22Rv1 (cell line): ENCODE measurements around the gene EXOSC3.

Experiments
- ZFX ChIP-seq: fragments of 450-650 bp; IDR thresholded peaks from 2 replicates; pipeline ENCODE4 v1.6.1; 2017; ENCODE audit warnings: antibody characterized with exemption, borderline replicate concordance
- TF ChIP-seq, protein P1 (sequence below): fragments of 450-650 bp; IDR thresholded peaks from 2 replicates; pipeline ENCODE4 v1.5.1; 2017; ENCODE audit warnings: mild to moderate bottlenecking

DNA sequence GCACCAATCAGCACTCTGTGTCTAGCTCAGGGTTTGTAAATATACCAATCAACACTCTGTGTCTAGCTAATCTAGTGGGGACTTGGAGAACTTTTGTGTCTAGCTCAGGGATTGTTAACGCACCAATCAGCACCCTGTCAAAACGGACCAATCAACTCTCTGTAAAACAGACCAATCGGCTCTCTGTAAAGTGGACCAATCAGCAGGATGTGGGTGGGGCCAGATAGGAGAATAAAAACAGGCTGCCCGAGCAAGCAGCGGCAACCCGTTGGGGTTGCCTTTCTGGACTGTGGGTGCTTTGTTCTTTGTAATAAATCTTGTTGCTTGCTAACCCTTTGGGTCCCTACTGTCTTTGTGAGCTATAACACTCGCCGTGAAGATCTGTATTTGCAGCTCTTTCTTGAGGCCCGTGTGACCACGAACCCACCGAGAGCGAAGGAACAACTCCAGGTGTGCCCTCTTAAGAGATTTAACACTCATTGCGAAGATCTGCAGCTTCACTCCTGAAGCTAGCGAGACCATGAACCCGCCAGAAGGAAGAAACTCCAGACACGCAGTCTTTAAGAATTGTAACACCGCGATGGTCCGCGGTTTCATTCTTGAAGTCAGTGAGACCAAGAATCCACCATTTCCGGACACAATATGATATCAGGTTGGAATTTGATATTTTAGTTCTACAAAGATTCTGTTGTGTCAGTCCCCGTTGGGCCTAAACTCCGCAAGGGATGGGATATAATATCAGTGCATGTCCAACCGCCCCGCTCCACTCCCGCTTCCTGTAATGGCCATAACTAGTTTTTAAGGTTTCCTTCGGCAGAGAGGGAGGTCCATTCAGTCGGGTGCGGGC, 32.0 kb downstream of the EXOSC3 start:
- TF ChIP-seq, protein P1, sequence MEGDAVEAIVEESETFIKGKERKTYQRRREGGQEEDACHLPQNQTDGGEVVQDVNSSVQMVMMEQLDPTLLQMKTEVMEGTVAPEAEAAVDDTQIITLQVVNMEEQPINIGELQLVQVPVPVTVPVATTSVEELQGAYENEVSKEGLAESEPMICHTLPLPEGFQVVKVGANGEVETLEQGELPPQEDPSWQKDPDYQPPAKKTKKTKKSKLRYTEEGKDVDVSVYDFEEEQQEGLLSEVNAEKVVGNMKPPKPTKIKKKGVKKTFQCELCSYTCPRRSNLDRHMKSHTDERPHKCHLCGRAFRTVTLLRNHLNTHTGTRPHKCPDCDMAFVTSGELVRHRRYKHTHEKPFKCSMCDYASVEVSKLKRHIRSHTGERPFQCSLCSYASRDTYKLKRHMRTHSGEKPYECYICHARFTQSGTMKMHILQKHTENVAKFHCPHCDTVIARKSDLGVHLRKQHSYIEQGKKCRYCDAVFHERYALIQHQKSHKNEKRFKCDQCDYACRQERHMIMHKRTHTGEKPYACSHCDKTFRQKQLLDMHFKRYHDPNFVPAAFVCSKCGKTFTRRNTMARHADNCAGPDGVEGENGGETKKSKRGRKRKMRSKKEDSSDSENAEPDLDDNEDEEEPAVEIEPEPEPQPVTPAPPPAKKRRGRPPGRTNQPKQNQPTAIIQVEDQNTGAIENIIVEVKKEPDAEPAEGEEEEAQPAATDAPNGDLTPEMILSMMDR = no peak
- no peak for TF ChIP-seq ZFX
